Measurements from ENCODE around the gene APOBEC3B. TPM values are rescaled to one million over a fixed set of nuclear protein-coding genes. Genes with fewer than 3 reads are reported as not detected.

The APOBEC3B gene
- total and polyA plus RNA-seq, 2 donors (not counting 3 experiments of a cell fraction or from before 2014, with no cell fraction given), result 10.3 to 19.9 TPM

GRCh38 chr22:39021552-39022250 lies 39.6 kb downstream of the APOBEC3B start:
- CTCF ChIA-PET, result interaction anchor here (0.8 to 2.6 kb wide), 6 partner anchors 15 to 253 kb away, joined by 3 to 10 read pairs (median 4); no protein-coding TSS in a partner anchor
- Histone ChIP-seq H3K4me3 (replicated peaks in 1 of 3; ENCODE audit: insufficient read depth in 1 of 3, low read depth in 1 of 3, low read length in 3 of 3) (peak overlapping the region; percentile 1 to 42 (median 23)), H3K27ac (ENCODE audit: insufficient read depth, low read depth, low read length) (peak overlapping the region; percentile 47), H3K36me3 (ENCODE audit: control insufficient read depth in 2 of 2, extremely low read depth in 1 of 2, insufficient read depth in 2 of 2, low read length in 2 of 2) (peaks cover 0 to 3% of the 10 kb centered on the region in 2 experiments), H3K9ac (replicated peaks; ENCODE audit: extremely low read depth, insufficient read depth, low read length) (peak overlapping the region; percentile 42), H2AFZ (ENCODE audit: low read depth, low read length) (peak overlapping the region; percentile 72), H3K79me2 (ENCODE audit: control insufficient read depth, insufficient read depth, low read length) (no peaks in the 10 kb centered on the region), H4K20me1 (replicated peaks; ENCODE audit: control insufficient read depth, extremely low read depth, insufficient read depth, low read length) (no peaks in the 10 kb centered on the region), H3K9me3 (replicated peaks; ENCODE audit: control insufficient read depth, insufficient read depth, low read length) (no peaks in the 10 kb centered on the region), H3K9me1 (replicated peaks; ENCODE audit: control insufficient read depth, extremely low read depth, insufficient read depth, low read length) (no peaks in the 10 kb centered on the region), H3K4me2 (ENCODE audit: insufficient read depth, low read length) (peak overlapping the region; percentile 65), H3K27me3 (ENCODE audit: control insufficient read depth in 2 of 2, insufficient read depth in 2 of 2, low read length in 2 of 2) (no peaks in the 10 kb centered on the region), H3K4me1 (ENCODE audit: control insufficient read depth, extremely low read depth, insufficient read depth, low read length) (no peaks in the 10 kb centered on the region)
- TF ChIP-seq EZH2 (IDR thresholded peaks at IDR 0.05; ENCODE audit: borderline replicate concordance, low read depth, low read length, severe bottlenecking) (no peak), POLR2AphosphoS5 (IDR thresholded peaks at IDR 0.05; ENCODE audit: insufficient read depth, low read depth, low read length) (no peak), POLR2A (IDR thresholded peaks at IDR 0.05; ENCODE audit: low read depth, low read length) (no peak), GATA2 (IDR thresholded peaks at IDR 0.05; ENCODE audit: insufficient read depth, insufficient read length, low read depth, low read length) (no peak), JUN (IDR thresholded peaks at IDR 0.05; ENCODE audit: borderline replicate concordance, insufficient read depth, insufficient read length, low read depth) (no peak), MYC (IDR thresholded peaks at IDR 0.05; ENCODE audit: low read depth, low read length) (no peak), CTCF (IDR thresholded peaks at IDR 0.05; ENCODE audit: extremely low read depth in 1 of 2, insufficient read depth in 1 of 2, low read depth in 1 of 2, low read length in 2 of 2) (no peak), FOS (IDR thresholded peaks at IDR 0.05; ENCODE audit: borderline replicate concordance, insufficient read depth, low read length) (no peak), MAX (IDR thresholded peaks at IDR 0.05; ENCODE audit: insufficient read depth, insufficient read length) (no peak)
- POLR2A ChIA-PET, result no interaction called here
- BruUV-seq (replicated peaks), result no TSS peak
- intact Hi-C loops (cut with micrococcal nuclease), result no loop called here
- dilution Hi-C loops (cut with MboI; ENCODE audit: extremely low pct_ligation_motif_present, low sequenced_read_pairs), result no loop called here
- FAIRE-seq (peak; percentile 56), DNase-seq (ENCODE audit: low read depth, low spot score) (no peak)
